GM18861 (cell line): ENCODE measurements around the gene TAAR6.
"Not testable (repeated sequence)": the region's sequence is repeated elsewhere in the genome, so short reads cannot be mapped to it uniquely, and the experiment has no call there.

Experiments used
- ATAC-seq: cut with Tn5 transposase; IDR thresholded peaks from one replicate; pipeline ENCODE4 v1.9.1; 2021; ENCODE audit not compliant: unreplicated experiment

Gene TAAR6, protein sequence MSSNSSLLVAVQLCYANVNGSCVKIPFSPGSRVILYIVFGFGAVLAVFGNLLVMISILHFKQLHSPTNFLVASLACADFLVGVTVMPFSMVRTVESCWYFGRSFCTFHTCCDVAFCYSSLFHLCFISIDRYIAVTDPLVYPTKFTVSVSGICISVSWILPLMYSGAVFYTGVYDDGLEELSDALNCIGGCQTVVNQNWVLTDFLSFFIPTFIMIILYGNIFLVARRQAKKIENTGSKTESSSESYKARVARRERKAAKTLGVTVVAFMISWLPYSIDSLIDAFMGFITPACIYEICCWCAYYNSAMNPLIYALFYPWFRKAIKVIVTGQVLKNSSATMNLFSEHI

DNA sequence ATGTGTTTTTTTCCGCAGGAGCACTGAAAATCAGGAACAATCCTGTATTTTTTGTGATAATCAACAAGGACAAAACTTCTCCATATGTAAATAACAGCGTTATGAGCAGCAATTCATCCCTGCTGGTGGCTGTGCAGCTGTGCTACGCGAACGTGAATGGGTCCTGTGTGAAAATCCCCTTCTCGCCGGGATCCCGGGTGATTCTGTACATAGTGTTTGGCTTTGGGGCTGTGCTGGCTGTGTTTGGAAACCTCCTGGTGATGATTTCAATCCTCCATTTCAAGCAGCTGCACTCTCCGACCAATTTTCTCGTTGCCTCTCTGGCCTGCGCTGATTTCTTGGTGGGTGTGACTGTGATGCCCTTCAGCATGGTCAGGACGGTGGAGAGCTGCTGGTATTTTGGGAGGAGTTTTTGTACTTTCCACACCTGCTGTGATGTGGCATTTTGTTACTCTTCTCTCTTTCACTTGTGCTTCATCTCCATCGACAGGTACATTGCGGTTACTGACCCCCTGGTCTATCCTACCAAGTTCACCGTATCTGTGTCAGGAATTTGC is at the start of gene TAAR6:
Gene TAAR6 (plus strand): TSS at position 102 of the 557 bp plus-strand sequence. CDS start 0 bp downstream, at position 102.
- ATAC-seq: no peak

DNA sequence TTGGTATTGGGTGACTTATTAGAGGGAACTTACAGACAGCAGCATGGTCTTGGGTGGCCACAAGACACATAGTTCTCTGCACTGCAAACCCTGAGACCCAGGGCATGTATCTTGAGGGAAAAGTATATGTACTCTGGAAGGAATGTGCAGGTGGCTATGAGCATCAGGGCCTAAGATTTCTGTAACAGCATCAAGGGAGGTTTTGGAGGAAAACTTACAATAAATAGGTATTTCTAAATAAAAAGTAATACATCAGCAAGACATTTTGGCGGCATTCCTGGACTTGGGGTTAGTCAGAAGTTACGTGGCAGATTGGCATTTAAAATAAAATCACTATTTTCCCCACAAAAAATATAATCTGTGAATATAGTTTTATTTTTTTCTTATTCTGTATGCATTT is 49.2 kb upstream of the TAAR6 start:
- ATAC-seq: no peak

DNA sequence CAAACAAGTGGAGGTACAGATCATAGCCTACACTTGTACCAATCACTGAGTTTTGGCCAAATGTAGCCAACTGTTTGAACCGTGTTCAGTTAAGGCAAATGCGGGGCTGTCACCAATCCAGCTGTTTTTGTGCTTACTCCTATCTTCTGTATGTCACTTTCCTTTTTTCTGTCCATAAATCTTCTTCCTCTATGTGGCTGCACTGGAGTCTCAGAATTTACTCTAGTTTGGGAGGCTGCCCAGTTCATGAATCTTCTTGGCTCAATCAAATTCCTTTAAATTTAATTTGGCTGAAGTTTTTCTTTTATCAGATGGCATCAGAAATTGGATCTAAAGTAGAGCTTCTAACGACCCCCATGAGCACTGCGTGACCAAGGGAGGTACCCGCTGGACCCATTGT is 45.5 kb upstream of the TAAR6 start:
- ATAC-seq: no peak

DNA sequence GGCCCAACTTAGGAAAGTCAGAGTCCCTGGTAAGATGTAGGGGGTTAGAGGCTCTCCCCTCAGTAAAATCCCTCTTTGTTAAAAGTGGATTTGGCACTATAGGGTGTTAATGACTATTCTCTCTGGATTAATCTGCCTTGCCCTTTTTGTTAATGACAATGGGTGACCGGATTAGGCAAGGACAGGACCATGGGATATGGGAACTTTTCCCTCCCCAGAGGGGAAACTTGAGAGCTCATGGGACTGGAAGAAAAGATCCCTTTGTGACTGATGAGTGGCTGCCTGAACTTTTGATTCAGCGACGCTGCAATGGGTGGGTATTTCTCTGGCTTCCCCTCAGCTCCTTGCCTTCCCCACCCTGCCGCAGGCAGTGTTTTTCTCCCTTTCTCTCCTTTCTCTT is 44.3 kb upstream of the TAAR6 start:
- no peak for ATAC-seq

DNA sequence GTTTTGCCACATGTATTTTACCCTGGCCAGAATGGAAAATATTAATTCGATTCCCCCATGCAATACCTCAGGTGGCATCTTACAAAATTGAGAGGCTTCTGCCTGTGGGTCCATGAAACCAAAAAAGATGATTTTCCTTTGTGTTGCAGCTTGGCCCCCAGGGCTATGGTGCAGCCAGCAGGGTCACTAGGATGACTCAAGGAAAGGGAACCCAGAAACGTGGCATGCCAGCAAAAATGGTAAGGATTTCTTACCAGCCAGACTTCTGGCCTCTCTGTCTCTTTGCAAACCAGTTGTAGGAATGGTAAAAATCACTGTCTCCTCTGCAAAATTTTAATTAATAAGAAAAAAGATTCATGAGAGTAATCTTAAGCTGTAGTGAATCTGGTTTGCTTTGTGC is 43.7 kb upstream of the TAAR6 start:
- no peak for ATAC-seq

DNA sequence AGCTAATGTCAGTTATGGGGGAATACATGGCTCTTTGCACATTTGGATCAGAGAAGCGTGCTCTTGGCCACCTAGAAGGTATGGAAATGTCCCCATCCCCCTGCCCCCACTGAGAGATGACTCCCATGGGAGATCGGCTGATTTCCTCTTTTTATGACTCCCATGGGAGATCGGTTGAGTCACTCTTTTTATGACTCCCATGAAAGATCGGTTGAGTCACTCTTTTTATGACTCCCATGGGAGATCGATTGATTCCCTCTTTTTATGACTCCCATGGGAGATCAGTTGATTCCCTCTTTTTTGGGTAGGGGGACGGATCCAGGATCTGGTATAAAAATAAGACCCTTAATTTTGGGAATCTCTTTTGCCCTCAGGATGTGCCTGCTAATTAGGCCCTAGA is 42.3 kb upstream of the TAAR6 start:
- ATAC-seq: no peak

DNA sequence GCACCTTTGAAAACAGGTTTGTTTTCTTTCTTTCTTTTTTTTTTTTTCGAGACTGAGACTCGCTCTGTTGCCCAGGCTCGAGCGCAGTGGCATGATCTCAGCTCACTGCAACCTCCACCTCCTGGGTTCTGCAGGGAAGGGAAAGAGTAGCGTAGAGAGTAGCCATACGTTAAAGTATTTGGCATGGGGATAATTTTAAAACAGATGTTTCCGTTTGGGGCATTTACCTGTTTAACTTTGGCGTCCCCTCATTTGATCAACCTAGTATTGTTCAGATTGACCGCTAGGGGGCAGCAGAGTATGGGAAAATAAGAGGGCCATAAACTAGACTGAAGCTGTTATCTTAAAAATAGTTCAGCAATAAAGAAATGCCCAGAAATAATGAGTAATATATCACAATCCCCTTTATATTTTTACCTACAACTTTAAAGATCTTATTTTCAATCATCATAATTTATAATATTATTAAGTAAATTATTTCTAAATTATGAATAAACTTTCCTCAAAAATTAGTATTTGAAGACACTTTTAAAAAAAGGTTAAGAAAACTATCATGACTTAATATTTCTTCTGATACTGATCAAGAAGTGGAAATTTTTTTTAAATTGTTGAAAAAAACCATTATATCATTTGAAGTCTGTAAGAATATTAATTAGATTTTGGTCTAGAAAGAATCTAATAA is 39.7 kb upstream of the TAAR6 start:
- peak; percentile 76 for ATAC-seq

DNA sequence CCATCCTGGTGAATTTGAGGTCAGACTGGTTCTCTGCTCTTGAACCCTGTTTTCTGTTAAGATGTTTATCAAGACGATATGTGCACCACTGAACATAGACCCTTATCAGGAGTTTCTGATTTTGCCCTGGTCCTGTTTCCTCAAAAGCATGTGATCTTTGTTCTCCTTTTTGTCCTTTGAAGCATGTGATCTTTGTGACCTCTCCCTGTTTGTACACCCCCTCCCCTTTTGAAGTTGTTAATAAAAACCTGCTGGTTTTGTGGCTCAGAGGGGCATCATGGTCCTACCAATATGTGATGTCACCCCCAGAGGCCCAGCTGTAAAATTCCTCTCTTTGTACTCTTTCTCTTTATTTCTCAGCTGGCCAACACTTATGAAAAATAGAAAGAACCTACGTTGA is 35.6 kb upstream of the TAAR6 start:
- ATAC-seq: not testable (repeated sequence)

DNA sequence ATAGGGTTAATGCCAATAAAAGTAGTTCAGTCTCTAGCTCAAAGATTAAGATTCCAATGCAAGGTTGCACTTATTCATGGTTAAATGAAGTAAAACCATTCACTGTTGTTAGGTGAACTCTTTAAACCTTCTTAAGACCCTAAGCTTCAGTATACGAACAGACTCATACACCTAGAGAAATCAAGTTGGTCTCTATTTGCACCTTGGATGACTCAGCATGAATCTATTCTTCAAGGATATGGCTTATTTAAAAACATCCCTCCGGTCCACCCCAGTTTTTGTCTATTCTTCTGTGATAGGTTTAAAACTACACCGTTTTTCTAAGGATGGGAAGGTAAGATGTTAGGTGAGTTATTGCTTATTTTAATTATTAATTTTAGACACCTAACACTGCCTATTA is 33.0 kb upstream of the TAAR6 start:
- no peak for ATAC-seq

DNA sequence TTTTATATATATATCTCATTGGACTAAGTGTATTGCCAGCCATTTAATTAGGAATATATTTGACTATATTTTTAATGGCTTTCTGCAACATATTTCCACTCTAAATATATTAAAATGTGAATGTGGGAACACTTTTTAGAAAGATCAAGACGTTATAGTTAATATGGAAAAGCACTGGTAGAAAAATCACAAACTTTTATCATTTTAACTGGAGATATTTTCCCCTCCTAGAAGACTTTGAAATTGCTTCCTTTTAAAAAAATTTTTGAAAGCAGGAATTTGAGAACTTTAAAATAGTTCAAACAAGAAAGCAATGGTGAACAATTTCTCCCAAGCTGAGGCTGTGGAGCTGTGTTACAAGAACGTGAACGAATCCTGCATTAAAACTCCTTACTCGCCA is 32.1 kb upstream of the TAAR6 start, which contains the start of gene TAAR9:
Gene TAAR9 (plus strand): TSS at position 301 of the 400 bp plus-strand sequence. CDS start 13 bp downstream, at position 314.
- ATAC-seq: no peak

DNA sequence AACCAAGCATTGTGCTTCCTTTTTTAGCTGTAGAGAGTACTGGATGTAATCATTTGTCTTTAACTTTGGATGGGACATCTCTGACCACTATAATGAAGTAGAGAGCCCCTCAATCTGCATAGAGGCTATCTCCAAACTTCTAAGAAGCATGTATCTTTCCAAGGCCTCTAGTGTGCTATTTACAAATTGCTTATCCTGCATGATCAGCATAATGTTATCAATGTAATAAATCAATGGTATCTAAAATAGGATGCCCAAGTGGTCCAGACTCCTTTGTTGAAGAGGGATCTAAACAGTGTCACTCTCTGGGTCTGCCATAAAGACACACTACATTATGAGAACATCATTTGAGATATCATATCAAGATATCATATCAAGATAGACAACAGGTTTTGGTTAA is 25.3 kb upstream of the TAAR6 start:
- ATAC-seq: no peak

DNA sequence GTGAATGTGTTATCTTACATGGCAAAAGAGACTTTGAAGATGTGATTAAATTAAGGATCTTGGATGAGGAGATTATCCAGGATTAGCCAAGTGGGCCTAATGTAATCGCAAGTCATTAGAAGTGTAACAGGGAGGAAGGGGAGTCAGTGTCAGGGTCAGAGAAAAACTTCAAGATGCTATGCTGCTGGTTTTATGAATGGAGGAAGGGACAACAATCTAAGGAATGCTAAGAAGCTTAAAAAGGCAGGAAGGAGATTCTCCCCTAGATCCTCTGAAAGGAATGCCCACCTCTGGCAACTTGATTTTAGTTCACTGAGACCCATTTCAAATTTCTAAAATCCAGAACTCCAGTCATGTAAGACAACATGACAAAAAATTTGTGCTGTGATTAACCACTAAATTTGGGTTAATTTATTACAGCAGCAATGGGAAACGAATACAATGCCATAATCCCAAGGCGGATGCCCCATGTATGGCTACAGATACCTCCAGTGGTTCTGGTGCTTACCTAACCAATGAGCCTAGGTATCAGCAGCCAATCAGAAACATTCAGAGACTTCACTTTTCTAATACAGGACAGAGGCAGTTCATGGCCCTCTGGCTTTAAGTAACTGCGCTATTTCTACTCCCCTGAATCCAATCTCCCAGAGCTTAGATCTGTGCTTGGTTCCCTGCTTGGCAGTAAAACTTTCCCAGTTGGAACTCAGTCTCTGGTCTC is 21.2 kb upstream of the TAAR6 start:
- ATAC-seq: no peak

DNA sequence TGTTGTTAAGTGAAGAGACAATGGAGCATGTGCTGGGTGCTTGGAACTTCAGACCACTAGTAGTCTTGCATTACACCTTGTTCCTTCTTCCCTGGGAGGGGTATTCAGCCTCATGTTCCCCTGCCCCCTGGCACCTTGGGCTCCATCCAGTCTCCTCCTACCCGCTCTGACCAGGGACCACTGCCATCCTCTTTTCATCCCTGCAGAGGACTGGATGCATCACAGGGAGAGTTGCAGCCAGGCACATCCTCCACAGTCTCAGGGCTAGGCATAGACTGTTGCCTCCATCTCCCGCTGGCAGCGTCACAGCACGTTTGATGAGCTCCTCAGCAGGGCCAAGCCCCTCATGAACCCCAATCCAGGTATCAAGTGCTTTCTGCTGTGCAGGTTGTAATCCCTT is 18.9 kb upstream of the TAAR6 start:
- ATAC-seq: no peak

DNA sequence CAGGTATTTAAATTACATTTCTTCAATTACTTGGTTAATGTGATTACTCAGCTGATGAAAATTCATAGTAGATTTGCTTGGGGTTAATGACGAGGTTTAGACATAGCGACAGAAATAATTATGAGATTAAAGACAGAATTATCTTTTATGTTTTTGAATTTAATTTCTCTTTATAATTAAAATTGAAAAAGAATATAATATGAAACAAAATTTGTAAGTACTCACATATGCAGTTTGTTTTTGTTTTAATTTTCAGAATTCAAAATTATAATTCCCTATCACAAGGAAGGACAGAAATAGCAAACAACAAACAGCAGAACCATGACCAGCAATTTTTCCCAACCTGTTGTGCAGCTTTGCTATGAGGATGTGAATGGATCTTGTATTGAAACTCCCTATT is 17.8 kb upstream of the TAAR6 start, which contains the start of gene TAAR8:
Gene TAAR8 (plus strand): TSS at position 301 of the 400 bp plus-strand sequence. CDS start 21 bp downstream, at position 322.
- no peak for ATAC-seq

DNA sequence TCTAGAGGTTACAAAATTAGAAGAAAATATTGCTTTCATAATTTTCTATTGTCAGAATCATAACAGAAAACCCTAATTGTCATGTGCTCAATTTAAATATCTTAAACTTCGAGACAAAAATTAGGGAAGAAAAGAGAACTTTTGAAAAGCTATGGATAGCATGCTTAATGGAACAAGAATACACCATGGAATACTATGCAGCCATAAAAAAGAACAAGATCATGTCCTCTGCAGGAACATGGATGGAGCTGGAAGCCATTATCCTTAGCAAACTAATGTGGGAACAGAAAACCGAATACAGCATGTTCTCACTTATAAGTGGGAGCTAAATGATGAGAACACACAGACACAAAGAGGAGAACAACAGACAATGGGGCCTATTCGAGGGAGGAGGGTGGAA is 10.0 kb upstream of the TAAR6 start:
- not testable (repeated sequence) for ATAC-seq

DNA sequence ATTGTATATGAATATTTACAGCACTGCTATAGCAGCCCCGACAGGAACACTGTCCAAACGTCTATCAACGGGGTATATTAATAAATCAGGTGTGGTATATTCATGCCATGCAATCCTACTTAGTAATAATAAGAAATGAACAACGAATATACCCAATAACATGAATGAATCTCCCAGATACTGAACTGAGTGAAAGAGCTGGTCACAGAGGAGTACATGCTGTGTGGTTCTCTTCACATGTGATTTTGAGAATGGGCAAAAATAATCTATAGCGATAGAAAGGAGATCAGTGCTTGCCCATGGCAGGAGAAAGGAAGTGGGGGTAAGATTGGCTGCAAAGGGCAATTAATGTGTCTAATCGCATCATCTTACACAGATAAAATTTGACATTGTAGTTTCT is 3.7 kb upstream of the TAAR6 start:
- ATAC-seq: no peak

DNA sequence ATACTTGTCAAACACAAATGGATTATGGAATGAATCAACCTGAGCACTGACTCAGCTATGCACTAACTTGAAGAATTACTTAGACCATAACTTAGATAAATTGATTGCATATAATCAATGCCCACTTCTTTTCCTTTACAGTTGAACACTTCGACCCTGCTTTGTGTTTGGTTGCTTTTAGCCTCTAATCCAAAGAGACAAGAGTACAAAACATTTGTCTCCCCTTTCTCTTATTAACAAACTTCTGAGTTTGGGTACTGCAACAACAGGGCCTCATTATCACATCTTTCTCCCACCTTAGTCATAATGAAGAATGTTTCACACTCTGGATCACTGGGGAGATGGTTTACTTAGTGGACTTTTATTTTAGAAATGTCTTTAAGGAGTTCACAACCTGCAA is 2.6 kb upstream of the TAAR6 start:
- ATAC-seq: no peak

DNA sequence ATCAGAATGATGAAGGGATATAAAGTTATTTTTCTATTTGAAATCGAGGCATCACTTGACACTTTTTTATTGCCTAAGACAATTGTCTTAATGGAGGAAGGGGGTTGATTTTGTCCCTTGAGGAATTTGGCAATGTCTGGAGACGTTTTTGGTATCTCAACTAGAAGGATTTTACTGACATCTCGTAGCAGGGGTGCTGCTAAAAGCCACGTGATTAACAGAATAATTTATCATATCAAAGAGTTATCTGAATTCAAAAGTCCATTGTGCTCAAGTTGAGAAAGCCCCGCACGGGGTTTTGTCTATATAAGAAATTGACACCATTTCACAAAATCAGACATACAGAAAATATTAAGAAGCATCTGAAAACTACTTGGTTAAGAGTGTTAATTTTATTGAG is 1.5 kb upstream of the TAAR6 start:
- ATAC-seq: no peak

DNA sequence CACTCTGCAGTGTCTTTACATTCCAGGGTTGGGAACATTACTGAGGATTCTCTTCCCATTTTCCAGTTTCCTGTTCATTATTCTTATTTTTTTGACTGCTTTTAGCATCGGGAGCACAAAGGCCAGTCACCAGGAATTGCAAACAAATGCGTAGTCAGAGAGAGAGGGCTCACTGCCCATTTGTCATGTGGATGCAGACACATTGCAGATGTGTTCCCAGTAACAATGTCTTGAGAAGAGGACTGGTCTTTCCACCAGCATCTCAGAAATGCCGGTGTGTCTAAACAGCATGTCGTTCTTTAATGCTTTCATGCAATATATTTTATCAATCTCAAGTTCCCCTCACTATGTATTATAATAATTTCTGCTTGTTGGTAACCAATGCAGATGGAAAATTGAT is 952 bp upstream of the TAAR6 start:
- no peak for ATAC-seq

DNA sequence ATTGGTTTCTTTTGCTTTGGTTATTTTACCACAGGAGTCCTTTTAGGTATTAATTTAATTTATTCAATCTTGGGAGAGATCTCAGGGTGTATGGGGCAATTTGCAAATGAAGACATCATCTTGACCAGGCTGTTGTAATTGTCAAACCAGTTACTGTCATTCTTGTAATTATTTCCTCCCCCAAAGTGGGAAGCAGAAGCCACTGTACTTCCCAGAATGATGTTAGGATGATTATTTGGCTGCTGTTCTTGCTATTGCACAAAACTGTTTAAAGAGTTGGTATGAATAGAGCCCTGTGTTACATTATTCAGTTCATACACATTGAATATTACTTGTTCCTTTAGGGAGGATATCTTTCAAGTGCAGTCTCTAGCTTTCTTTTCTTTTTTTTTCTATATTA is 1.7 kb downstream of the TAAR6 start:
- ATAC-seq: no peak

DNA sequence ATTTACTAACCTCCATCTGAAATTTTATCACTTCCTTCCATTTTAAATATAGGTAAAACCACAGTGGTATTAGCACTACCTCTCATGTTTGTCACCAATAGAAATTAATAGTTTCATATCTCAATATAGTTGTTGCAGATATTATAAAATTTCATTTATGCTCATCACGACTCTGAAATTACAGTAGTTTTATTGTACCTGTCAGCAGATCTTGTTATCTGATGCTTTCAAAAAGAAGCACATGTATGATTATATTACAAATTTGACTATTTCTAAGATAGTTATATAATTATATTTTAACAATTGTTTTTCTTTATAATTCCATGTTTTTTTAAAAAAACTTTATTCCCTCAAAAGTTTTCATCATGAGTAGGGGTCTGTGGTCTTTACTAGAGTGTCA is 14.6 kb downstream of the TAAR6 start:
- no peak for ATAC-seq
